Transverse colon (tissue), 4 donors: ENCODE measurements around the gene CHST15. TPM values are rescaled to one million over a fixed set of nuclear protein-coding genes. Genes with fewer than 3 reads are reported as not detected.
A peak's percentile ranks its signal among the peaks of the same experiment; 100 is the strongest.

Source experiments
- DNase-seq: peaks from one replicate; pipeline ENCODE4 v3.0.0-alpha.2; 2019
- H3K27ac ChIP-seq, 4 donors: fragments of 200-600 bp; sonication (generic); 2 replicates each; pipeline ENCODE4 v1.5.1; 2016 to 2018; ENCODE audit warnings: inconsistent platforms in 4 of 4
- H3K27me3 ChIP-seq: fragments of 200-600 bp; sonication (generic); 2 replicates; pipeline ENCODE4 v1.5.1; 2017; ENCODE audit warnings: inconsistent platforms
- H3K36me3 ChIP-seq, 4 donors: fragments of 200-600 bp; sonication (generic); 2 replicates each; pipeline ENCODE4 v1.5.1; 2017 to 2019; ENCODE audit warnings: inconsistent platforms in 4 of 4
- H3K4me1 ChIP-seq, 4 donors: fragments of 200-600 bp; sonication (generic); 2 replicates each; pipeline ENCODE4 v1.5.1; 2017 to 2020; ENCODE audit warnings: inconsistent platforms in 4 of 4
- H3K4me3 ChIP-seq, 4 donors: fragments of 200-600 bp; sonication (generic); 1 replicate in 1 of 4; 2 replicates in 3 of 4; pipeline versions ENCODE4 v1.5.1 to v1.6.1; 2017 to 2019; ENCODE audit warnings: inconsistent platforms in 4 of 4
- H3K9me3 ChIP-seq, 2 donors: fragments of 200-600 bp; sonication (generic); 2 replicates each; pipeline ENCODE4 v1.5.1; 2017 to 2019; ENCODE audit warnings: inconsistent platforms in 2 of 2
- CTCF ChIP-seq, 5 experiments: fragments of 200-600 bp in 3 of 5; fragments of 450-650 bp in 2 of 5; sonication (generic) in 3 of 5; IDR thresholded peaks; 1 replicate in 2 of 5; 2 replicates in 3 of 5; pipeline ENCODE4 v1.5.1; 2016 to 2017; ENCODE audit warnings: antibody characterized with exemption in 5 of 5, inconsistent platforms in 3 of 5, mild to moderate bottlenecking in 2 of 5, moderate library complexity in 1 of 5
- EP300 ChIP-seq: sonication (generic); formaldehyde crosslinking; IDR thresholded peaks from one replicate; pipeline ENCODE4 v1.6.1; 2017; ENCODE audit warnings: antibody characterized with exemption, low read depth
- POLR2A ChIP-seq: fragments of 450-650 bp; IDR thresholded peaks from one replicate; pipeline ENCODE4 v1.6.1; 2016; ENCODE audit warnings: antibody characterized with exemption, mild to moderate bottlenecking, moderate library complexity
- POLR2AphosphoS5 ChIP-seq, 3 donors: sonication (generic); formaldehyde crosslinking; IDR thresholded peaks; one replicate each; pipeline ENCODE4 v1.6.1; 2016; ENCODE audit warnings: antibody characterized with exemption in 3 of 3
- WGBS, 2 donors: methylation state at CpG; one replicate each; pipeline ENCODE4 v1.1.5; 2018; ENCODE audit warnings: low coverage in 1 of 2; 5-methylcytosine and 5-hydroxymethylcytosine counted together
- in situ Hi-C, 4 donors: fragments of 200-750 bp; cut with MboI; loops; one replicate each; pipeline versions ENCODE4 v1.15.0 to v1.15.1; 2017; ENCODE audit warnings: low sequenced_read_pairs in 3 of 4, low pct_ligation_motif_present in 1 of 4, low pct_unique_long_range_greater_than_20kb in 1 of 4
- intact Hi-C: fragments of 100-400 bp; cut with DNase I; formaldehyde crosslinking; loops from one replicate; pipeline ENCODE4 v1.15.1; 2023; ENCODE audit warnings: low total_unique reads
- total RNA-seq, 4 donors: library from RNA; depleted of rRNA; stranded (reverse); fragments of >200 nt; gene quantifications; one replicate each; pipeline ENCODE4 v1.1.0, GENCODE V29; 2016

Gene CHST15
- total RNA-seq, 4 donors from 2014 or later, result 10.0 to 25.4 (median 16.0) TPM

DNA sequence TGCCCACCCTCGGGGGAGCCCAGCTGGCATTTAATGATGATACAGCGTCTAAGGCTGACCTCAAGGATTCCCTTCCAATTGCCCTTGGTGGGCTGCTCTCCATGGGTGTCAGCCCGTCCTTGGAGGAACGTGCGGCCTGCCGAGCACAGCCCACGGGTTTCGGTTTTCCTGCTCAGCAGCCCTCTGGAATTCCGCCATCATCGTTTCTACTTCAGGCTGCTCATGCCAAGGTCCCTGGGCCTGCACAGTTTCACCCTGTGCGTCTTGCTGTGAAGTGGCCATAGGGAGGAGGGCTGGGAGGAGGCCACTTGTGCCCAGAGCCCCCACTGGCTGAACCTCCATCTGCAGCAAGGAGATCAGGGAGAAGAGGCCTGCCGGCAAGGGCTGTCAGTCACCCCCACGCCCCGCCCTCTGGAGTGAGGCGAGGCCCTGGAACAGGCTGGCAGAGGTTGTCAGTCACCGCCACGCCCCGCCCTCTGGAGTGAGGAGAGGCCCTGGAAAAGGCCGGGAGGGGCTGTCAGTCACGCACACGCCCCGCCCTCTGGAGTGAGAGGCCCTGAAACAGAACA lies 82.8 kb downstream of the CHST15 start:
- no peaks in the 10 kb centered on the region for H3K36me3 ChIP-seq
- no peak overlapping the region for H3K4me3 ChIP-seq
- DNase-seq, result peak; percentile 59

GRCh38 chr10:124010024-124010423 lies 83.4 kb downstream of the CHST15 start:
- intact Hi-C loops, result no loop called here

More for the DNA sequence above, 82.8 kb downstream of the CHST15 start:
- Histone ChIP-seq H3K9me3 (no peaks in the 10 kb centered on the region), H3K27ac (peak overlapping the region; percentile 54 to 78 (median 73)), H3K4me1 (peaks cover 0 to 27% (median 10%) of the 10 kb centered on the region in 4 donors), H3K27me3 (no peaks in the 10 kb centered on the region)
- in situ Hi-C loops, result no loop called here
- intact Hi-C loops, result no loop called here
- WGBS, 2 donors, result 83 to 100% methylated on average over 1 to 22 of the region's 22 CpGs
- TF ChIP-seq CTCF (IDR thresholded peaks at IDR 0.05) (no peak), POLR2AphosphoS5 (IDR thresholded peaks at IDR 0.05) (peak in 1 of 3 donors; percentile 71), POLR2A (no peak)

DNA sequence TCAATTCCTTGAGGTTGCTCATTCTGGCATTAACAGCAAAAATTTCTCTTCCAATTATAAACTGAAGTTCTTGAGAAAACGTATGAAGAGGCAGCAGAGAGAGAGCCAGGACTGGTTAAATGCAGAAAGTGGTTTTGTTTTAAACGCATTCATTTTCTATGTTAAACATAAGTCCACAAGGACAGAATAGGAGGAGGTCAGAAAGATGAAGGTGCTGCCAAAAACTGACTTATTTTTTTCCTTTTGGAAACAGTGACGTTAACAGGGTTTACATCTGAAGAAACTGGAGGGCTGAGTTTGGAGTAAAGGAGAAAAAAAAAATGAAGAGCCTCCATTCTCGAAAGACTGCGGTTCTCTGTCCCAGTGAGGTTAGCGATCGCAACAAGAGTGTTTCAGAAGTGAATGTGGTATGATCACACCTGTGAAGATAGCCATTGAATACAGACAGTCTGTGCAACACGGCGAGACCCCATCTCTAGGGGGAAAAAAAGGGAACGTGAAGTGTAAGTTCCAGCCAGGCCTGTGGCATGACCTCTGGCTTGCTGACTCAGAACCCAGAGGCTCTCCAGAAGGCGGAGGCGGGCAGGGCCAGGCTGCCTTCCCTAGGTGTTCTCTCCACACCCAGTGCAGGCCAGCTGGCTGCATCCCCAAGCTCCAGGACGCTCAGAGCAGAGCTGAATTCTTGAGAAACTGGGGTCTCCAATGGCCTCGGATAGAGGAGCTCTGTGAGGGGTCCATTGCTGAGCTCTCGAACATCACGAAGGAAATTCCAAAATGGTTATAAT lies 84.0 kb downstream of the CHST15 start:
- Histone ChIP-seq H3K36me3 (no peaks in the 10 kb centered on the region), H3K4me3 (no peak overlapping the region), H3K27me3 (no peaks in the 10 kb centered on the region), H3K9me3 (no peaks in the 10 kb centered on the region), H3K27ac (peak overlapping the region; percentile 54 to 78 (median 73)), H3K4me1 (peaks cover 0 to 28% (median 12%) of the 10 kb centered on the region in 4 donors)
- in situ Hi-C loops (loop anchor here in 1 of 4 donors (5.0 kb wide), 1 partner anchor 378 kb away; no protein-coding TSS in a partner anchor), intact Hi-C loops (loop anchor here (5.0 kb wide), 1 partner anchor 88 kb away; no protein-coding TSS in a partner anchor)
- WGBS, 2 donors, result 72 to 82% methylated on average over 12 to 16 of the region's 16 CpGs
- no peak for DNase-seq
- TF ChIP-seq POLR2A (no peak), POLR2AphosphoS5 (IDR thresholded peaks at IDR 0.05) (no peak)

More at GRCh38 chr10:124010024-124010423, 83.4 kb downstream of the CHST15 start:
- Histone ChIP-seq H3K4me3 (no peak overlapping the region), H3K27me3 (no peaks in the 10 kb centered on the region), H3K4me1 (peaks cover 0 to 28% (median 12%) of the 10 kb centered on the region in 4 donors), H3K36me3 (no peaks in the 10 kb centered on the region), H3K27ac (peak overlapping the region; percentile 54 to 78 (median 73)), H3K9me3 (no peaks in the 10 kb centered on the region)
- DNase-seq, result no peak
- TF ChIP-seq EP300, result no peak
- TF ChIP-seq POLR2A, result no peak
- no peak for TF ChIP-seq POLR2AphosphoS5 (IDR thresholded peaks at IDR 0.05)
- no peak for TF ChIP-seq CTCF (IDR thresholded peaks at IDR 0.05)
- WGBS, 2 donors, result 92 to 94% methylated on average over 2 to 20 of the region's 20 CpGs
- in situ Hi-C loops, result no loop called here

GRCh38 chr10:124008681-124009080 lies 84.7 kb downstream of the CHST15 start:
- Histone ChIP-seq H3K4me1 (peaks cover 0 to 28% (median 12%) of the 10 kb centered on the region in 4 donors), H3K27ac (peak overlapping the region; percentile 54 to 78 (median 73)), H3K27me3 (no peaks in the 10 kb centered on the region), H3K9me3 (no peaks in the 10 kb centered on the region), H3K4me3 (no peak overlapping the region), H3K36me3 (no peaks in the 10 kb centered on the region)
- DNase-seq, result no peak
- TF ChIP-seq POLR2AphosphoS5 (IDR thresholded peaks at IDR 0.05) (no peak), EP300 (no peak), CTCF (IDR thresholded peaks at IDR 0.05) (no peak), POLR2A (no peak)
- 81 to 82% methylated on average over 3 to 10 of the region's 10 CpGs for WGBS, 2 donors
- intact Hi-C loops (loop anchor here (5.0 kb wide), 1 partner anchor 89 kb away; no protein-coding TSS in a partner anchor), in situ Hi-C loops (loop anchor here in 1 of 4 donors (5.0 kb wide), 1 partner anchor 379 kb away; no protein-coding TSS in a partner anchor)
